ENCODE results near the gene TRIM38. TPM values are rescaled to one million over a fixed set of nuclear protein-coding genes. Genes with fewer than 3 reads are reported as not detected.
A peak's percentile ranks its signal among the peaks of the same experiment; 100 is the strongest.

TRIM38 gene
- total and polyA plus RNA-seq, 2 of the 13 experiments (the other 11 are each of a cell fraction or from before 2014, with no cell fraction given): 2.5 to 3.1 TPM

GRCh38 chr6:26025894-26026832 is 63.6 kb downstream of the TRIM38 start (continued):
- peak; percentile 49; the same call in 1 of the 2 replicates for TF ChIP-seq SNAPC4 (CRISPR knock-in tag; IDR thresholded peaks at IDR 0.05)
- no peak for TF ChIP-seq ZNF687 (CRISPR knock-in tag; IDR thresholded peaks at IDR 0.05)
- TF ChIP-seq MTF1 (CRISPR knock-in tag; IDR thresholded peaks at IDR 0.05): no peak
- no peak for TF ChIP-seq MNT (IDR thresholded peaks at IDR 0.05)
- TF ChIP-seq NR2C2 (CRISPR knock-in tag; IDR thresholded peaks at IDR 0.05; ENCODE audit: borderline replicate concordance): no peak
- no peak; the same call in 1 of the 2 replicates for TF ChIP-seq ZNF777 (CRISPR knock-in tag; IDR thresholded peaks at IDR 0.05)
- TF ChIP-seq ZNF350 (CRISPR knock-in tag; IDR thresholded peaks at IDR 0.05; ENCODE audit: borderline replicate concordance, low read depth): no peak; the same call in 1 of the 2 replicates
- TF ChIP-seq NR0B2 (CRISPR knock-in tag; IDR thresholded peaks at IDR 0.05): no peak
- peak; percentile 65 for TF ChIP-seq ARID5B (CRISPR knock-in tag; IDR thresholded peaks at IDR 0.05)
